ENCODE results near the gene RAB20. TPM values are rescaled to one million over a fixed set of nuclear protein-coding genes. Genes with fewer than 3 reads are reported as not detected.
"Not testable (repeated sequence)": the region's sequence is repeated elsewhere in the genome, so short reads cannot be mapped to it uniquely, and the experiment has no call there.

RAB20 gene
- total RNA-seq, 1 donor from 2014 or later = 12.6 TPM

DNA sequence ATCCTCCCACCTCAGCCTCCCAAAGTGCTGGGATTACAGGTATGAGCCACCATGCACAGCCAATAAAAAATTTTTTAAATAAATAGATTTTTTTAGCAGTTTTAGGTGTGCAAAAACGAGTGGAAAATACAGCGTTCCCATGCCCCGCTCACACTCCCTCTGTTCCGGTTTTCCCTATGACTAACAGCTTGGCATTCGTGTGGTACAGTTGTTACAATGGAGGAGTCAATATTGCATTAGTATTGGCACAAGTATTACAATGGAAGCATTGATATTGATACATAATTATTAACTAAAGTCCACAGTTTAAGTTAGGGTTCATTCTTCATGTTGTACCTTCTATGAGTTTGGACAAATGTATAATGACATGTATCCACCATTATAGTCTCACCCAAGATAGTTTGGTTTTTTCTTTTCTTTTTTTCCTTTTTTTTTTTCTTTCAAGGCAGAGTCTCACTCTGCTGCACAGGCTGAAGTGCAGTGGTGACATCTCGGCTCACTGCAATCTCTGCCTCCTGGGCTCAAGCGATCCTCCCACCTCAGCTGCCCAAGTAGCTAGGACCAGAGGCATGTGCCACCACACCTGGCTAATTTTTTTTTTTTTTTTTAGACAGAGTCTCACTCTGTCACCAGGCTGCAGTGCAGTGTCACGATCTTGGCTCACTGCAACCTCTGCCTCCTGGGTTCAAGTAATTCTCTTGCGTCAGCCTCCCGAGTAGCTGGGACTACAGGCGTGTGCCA lies 15.4 kb upstream of the RAB20 start:
- DNase-seq (ENCODE audit: low spot score) = no peak
- intact Hi-C loops (cut with DNase I) = loop anchor here (5.0 kb wide), 1 partner anchor 120 kb away; no protein-coding TSS in a partner anchor

DNA sequence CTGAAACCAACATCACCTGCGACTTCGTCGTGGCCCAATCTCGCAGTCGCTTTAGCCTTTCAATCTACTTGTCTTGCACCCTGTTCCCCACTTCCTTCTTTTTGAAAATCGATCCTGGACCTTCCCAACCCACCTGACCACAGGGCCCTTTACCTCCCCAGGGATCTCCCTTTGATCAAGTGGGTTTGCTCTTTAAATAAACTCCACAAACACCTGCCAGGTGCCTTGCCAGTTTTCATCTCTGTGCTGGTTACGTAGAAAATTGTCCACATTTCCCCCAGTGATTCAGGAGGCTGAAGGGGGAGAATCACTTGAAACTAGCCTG lies 14.5 kb upstream of the RAB20 start:
- intact Hi-C loops (cut with DNase I) = loop anchor here (5.0 kb wide), 1 partner anchor 119 kb away; no protein-coding TSS in a partner anchor

DNA sequence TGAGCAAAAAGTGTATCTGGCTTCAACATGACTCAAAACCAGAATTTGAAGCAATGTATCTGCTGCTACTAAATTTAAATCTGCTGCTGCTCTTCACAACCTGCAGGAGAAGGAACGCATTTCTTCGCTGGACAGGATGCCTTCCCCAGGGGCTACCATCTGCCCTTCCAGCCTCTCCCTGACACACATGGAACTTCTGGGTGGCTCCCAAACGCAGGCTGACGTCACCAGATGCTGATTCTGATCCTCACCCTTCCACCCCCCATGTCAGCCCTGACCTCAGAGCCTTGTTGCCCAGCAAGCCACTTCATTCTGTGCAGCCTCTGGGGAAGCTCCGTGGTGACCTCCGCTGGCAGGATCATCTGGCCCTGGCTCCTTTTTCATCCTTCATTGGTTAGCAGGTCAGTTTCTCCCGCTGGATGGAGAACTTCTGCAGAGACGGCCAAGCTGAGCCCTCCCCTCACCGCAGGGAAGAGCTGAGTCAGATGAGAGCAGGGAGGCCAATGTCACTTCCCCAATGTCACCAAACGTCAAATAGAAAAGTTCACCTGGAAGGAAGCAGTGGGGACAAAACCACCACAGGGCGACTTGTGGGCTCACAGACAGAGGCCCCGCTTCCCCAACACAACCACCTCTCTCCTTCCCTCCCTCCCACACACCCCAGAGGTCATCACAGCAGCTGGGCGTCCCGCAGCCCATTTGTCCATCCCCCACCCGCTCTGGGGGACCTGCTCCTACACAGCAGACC lies 14.0 kb upstream of the RAB20 start:
- intact Hi-C loops (cut with DNase I) = loop anchor here (5.0 kb wide), 1 partner anchor 118 kb away; no protein-coding TSS in a partner anchor
- peak; percentile 83 for DNase-seq (ENCODE audit: low spot score)

More for the DNA sequence above, 14.5 kb upstream of the RAB20 start:
- no peak for DNase-seq (ENCODE audit: low spot score)

DNA sequence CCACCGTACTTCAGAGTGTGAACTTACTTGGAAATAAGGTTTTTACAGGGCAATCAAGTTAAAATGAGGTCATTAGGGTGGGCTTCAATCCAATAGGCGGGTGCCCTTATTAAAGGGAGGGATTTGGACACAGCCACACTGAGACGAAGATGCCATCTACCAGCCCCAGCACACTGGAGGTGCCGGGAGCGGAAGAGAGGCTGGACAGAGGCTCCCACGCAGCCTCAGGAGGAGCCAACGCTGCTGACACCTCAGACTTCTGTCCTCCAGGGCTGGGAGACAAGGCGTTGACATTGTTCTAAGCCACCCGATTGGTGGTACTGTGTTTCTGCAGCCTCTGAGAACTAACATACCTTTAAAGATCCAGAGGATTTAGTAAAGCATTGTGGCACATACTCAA lies 12.6 kb upstream of the RAB20 start:
- no peak for DNase-seq (ENCODE audit: low spot score)

DNA sequence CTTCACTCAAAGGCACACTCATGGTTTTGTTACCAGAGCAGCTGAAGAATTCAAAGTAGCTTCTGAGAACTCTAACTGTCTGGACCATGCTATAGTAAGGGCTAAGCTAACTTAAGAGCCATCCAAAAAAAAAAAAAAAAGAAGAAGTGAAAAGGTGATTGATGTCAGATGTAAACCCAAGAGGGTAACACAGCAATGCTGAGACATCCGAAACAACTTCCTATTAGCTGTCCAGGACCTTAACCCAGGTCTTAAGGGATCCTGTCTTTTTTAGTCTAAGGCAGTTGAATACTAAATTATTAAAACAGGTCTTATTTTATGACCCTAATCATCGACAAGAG lies 11.2 kb upstream of the RAB20 start:
- no peak for DNase-seq (ENCODE audit: low spot score)
- intact Hi-C loops (cut with DNase I) = no loop called here

More for the DNA sequence above, 12.6 kb upstream of the RAB20 start:
- intact Hi-C loops (cut with DNase I) = no loop called here

DNA sequence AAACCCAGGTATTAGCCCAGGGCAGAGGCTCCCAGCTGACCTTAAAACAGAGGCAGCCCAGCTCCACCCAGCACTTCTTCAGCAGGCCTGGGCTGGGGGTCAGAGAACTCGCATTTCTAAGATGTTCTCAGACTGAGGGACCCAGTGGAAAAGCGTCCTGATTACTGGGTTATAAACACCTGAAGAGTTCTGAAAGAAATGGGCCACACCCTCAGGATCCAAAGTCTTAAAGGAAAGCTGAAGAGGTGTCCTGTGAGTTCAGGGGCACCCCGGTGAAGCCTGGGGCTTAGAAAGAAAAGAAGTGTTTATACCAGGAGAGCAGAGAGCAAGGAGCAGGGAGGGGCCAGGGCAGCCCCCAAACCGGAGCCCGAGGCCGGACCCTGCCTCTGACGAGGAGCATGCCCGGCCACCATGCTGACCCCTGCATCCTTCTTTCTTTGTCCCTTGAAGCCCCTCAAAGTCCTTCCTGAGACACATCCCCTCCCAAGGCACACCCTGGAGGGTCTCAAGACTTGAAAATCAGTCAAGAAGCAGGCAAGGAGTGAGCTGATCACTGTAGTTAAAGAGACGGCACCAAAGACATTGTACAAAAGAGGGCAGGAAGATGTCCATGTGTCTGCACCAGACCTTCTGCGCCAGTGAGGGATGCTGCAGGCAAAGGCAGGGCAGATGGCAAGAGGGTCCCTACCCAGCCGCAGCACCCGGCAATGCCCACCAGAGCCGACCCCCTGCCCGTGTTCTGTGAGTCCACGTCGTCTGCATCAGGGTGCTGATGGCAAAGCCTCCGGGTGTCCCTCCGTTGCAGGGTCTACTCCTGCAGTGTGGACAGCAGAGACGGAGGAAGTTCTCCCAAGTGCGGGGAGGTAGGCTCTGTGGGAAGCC lies 10.6 kb upstream of the RAB20 start:
- DNase-seq (ENCODE audit: low spot score) = no peak
- intact Hi-C loops (cut with DNase I) = no loop called here

- no peak for DNase-seq (ENCODE audit: low spot score)
- intact Hi-C loops (cut with DNase I) = no loop called here
Measured at GRCh38 chr13:110570886-110571285, 9.4 kb upstream of the RAB20 start.

DNA sequence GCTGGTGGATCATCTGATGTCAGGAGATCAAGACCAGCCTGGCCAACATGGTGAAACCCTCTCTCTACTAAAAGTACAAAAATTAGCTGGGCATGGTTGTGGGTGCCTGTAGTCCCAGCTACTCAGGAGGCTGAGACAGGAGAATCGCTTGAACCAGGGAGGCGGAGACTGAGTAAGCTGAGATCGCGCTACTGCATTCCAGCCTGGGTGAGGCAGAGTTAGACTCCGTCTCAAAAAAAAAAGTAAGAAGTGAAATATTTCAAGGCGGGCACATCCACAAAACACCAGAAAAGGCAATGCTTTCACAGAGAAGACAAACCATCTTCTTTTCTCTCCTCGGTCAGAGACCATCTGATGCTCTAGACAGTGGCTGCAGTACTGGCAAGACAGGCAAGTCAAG lies 8.4 kb upstream of the RAB20 start:
- DNase-seq (ENCODE audit: low spot score) = not testable (repeated sequence)
- intact Hi-C loops (cut with DNase I) = loop anchor here (10.0 kb wide), 1 partner anchor 345 kb away; no protein-coding TSS in a partner anchor

DNA sequence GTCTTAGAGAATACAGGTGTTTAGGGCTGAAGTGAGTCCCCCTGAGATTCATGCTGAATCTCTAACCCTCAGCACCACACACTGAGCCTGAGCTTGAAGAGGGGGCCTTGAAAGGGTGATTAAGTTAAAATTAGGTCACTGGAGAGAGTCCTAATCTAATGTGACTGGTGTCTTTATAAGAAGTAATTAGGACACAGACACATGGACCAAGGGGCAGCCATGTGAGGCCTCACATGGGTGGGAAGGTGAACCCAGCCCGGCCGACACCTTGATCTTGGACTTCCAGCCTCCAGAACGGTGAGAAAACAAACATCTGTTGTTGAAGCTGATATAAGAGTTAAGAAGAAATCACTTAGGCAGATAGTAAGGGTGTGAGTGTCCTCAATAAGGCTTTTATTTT lies 7.1 kb upstream of the RAB20 start:
- intact Hi-C loops (cut with DNase I) = loop anchor here (10.0 kb wide), 1 partner anchor 344 kb away; no protein-coding TSS in a partner anchor
- DNase-seq (ENCODE audit: low spot score) = no peak

DNA sequence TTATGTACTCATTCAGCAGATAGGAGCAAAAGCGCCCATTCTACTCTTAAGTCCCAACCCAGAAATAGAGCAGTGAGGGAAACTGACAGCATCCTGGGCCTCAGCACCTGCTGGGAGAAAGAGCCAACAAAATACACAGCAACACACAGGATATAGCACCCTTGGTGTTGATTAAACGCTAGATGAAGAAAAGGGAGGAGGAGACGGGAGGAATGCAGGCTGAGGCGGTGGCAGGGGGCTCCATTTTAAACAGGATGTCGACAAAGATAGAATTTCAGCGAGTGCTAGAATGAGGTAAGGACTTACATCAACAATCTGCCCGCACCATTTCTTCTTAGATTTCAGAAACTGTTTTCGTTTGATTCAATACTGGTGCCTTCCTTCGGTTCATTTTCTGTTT lies 4.6 kb upstream of the RAB20 start:
- intact Hi-C loops (cut with DNase I) = loop anchor here (10.0 kb wide), 1 partner anchor 341 kb away; no protein-coding TSS in a partner anchor
- DNase-seq (ENCODE audit: low spot score) = no peak

GRCh38 chr13:110565296-110565695 lies 3.8 kb upstream of the RAB20 start:
- DNase-seq (ENCODE audit: low spot score) = no peak
- intact Hi-C loops (cut with DNase I) = loop anchor here (10.0 kb wide), 1 partner anchor 340 kb away; no protein-coding TSS in a partner anchor

GRCh38 chr13:110564472-110564985 lies 3.0 kb upstream of the RAB20 start:
- DNase-seq (ENCODE audit: low spot score) = no peak
- intact Hi-C loops (cut with DNase I) = loop anchor here (10.0 kb wide), 1 partner anchor 340 kb away; no protein-coding TSS in a partner anchor

DNA sequence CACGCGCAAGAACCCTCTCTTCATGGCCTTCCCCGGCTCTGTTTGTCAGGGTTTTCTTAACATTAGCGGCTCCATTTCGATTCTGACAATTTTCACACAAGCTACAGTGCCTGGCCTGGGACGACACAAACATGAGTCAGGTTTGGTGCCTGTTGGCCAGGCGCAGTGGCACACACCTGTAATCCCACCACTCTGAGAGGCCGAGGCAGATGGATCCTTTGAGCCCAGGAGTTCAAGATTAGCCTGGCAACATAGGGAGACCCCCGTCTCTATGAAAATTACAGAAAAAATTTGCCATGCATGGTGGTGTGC lies 1.9 kb upstream of the RAB20 start:
- intact Hi-C loops (cut with DNase I) = loop anchor here (10.0 kb wide), 1 partner anchor 339 kb away; no protein-coding TSS in a partner anchor
- no peak for DNase-seq (ENCODE audit: low spot score)

DNA sequence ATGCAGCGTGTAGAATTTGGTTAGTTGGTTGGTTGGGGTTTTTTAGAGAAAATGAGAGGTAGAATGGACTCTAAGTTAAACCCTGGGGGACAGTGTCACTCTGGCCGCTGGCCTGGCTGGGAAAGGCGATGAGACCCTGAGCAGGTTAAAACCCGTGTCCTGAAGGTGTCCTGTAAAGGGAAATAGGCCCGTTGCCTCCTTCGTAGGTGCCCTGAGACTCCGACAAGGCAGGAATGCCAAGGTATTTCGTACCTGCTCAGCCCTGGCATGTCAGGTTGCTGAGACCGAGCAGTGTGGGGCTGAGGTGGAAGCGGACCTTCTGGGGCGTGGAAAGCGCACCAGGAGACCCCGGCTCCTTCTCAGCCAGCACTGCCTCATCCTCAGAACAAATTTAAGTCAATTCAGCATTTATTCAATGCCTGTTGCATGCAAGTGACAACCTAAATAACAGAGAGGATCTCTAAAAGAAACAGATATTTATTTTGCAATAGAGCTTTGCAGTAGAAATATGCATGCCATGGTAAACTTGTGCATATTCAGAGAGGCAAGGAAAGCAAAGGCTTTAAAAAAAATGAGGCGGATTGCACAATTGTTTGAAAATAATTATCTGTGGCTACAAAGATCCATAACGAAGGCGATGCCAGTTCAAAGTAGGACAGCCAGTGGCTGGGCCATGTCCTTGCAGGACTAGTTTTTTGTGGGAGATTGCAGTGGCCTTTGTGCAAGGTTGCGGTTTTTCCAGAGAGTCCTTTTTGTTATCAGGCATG lies 1.4 kb upstream of the RAB20 start:
- intact Hi-C loops (cut with DNase I) = loop anchor here (10.0 kb wide), 1 partner anchor 338 kb away; no protein-coding TSS in a partner anchor

GRCh38 chr13:110562036-110562597 lies 595 bp upstream of the RAB20 start:
- no peak for DNase-seq (ENCODE audit: low spot score)
- intact Hi-C loops (cut with DNase I) = loop anchor here (10.0 kb wide), 1 partner anchor 337 kb away; no protein-coding TSS in a partner anchor

More for the DNA sequence above, 1.4 kb upstream of the RAB20 start:
- DNase-seq (ENCODE audit: low spot score) = no peak

GRCh38 chr13:110560601-110561343 lies 750 bp downstream of the RAB20 start:
- intact Hi-C loops (cut with DNase I) = loop anchor here (2.0 to 10.0 kb wide), 2 partner anchors 54 to 336 kb away; no protein-coding TSS in a partner anchor

DNA sequence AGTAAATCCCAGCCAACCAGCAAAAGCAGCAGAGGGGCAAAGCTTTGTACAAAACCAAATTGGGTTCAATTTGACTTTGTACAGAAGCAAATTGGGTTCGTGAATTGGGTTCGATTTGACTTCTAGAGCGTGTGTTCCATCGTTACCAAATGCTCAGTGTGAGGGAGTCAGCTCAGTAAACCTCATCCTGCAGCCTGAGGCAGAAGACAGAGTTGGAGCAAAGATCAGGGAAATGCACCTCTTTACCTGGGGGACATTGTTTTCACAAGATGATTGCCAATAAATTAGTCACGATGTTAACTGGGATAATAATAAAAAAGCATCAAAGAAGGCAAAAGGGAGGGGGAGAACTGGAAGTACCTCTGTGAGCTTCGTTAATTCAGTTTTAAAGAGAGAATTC lies 1.5 kb downstream of the RAB20 start:
- no peak for DNase-seq (ENCODE audit: low spot score)
- intact Hi-C loops (cut with DNase I) = loop anchor here (2.0 to 10.0 kb wide), 3 partner anchors 53 to 335 kb away; no protein-coding TSS in a partner anchor

More at GRCh38 chr13:110560601-110561343, 750 bp downstream of the RAB20 start:
- no peak for DNase-seq (ENCODE audit: low spot score)

Data from cardiac septum (tissue), 1 donor.